ENCODE results near the gene SET.
"Not testable (repeated sequence)": the region's sequence is repeated elsewhere in the genome, so short reads cannot be mapped to it uniquely, and the experiment has no call there.

The SET gene

GRCh38 chr9:128687453-128687852, 1.6 kb upstream of the SET start:
- no peak for DNase-seq (ENCODE audit: low read depth)

- DNase-seq (ENCODE audit: low read depth) = peak; percentile 49
These were observed 312 bp downstream of the SET start for GRCh38 chr9:128689293-128689774.

GRCh38 chr9:128689820-128690683, 1.0 kb downstream of the SET start:
- peak; percentile 41 for DNase-seq (ENCODE audit: low read depth)

- DNase-seq (ENCODE audit: low read depth) = no peak
These were observed 1.6 kb downstream of the SET start for GRCh38 chr9:128690684-128691034.

- DNase-seq (ENCODE audit: low read depth) = not testable (repeated sequence)
These were observed 4.7 kb downstream of the SET start for GRCh38 chr9:128693738-128694137.

- no peak for DNase-seq (ENCODE audit: low read depth)
These were observed 5.3 kb downstream of the SET start for GRCh38 chr9:128694344-128694743.

- no peak for DNase-seq (ENCODE audit: low read depth)
These were observed 8.1 kb downstream of the SET start for GRCh38 chr9:128696923-128697707.

GRCh38 chr9:128699096-128699795, 10.2 kb downstream of the SET start:
- DNase-seq (ENCODE audit: low read depth) = not testable (repeated sequence)

- DNase-seq (ENCODE audit: low read depth) = no peak
These were observed 12.3 kb downstream of the SET start for GRCh38 chr9:128701227-128701854.

- DNase-seq (ENCODE audit: low read depth) = peak; percentile 84
These were observed 13.5 kb downstream of the SET start, which contains the start of gene PKN3 for GRCh38 chr9:128702445-128702948. PKN3 (plus strand) TSS chr9:128702503; CDS start chr9:128702916, 413 bp downstream.

GRCh38 chr9:128702949-128703615, 14.1 kb downstream of the SET start:
- DNase-seq (ENCODE audit: low read depth) = no peak

GRCh38 chr9:128703616-128704355, 14.8 kb downstream of the SET start:
- DNase-seq (ENCODE audit: low read depth) = no peak

GRCh38 chr9:128704356-128704670, 15.3 kb downstream of the SET start:
- no peak for DNase-seq (ENCODE audit: low read depth)

- no peak for DNase-seq (ENCODE audit: low read depth)
These were observed 16.3 kb downstream of the SET start for GRCh38 chr9:128705051-128705965.

- DNase-seq (ENCODE audit: low read depth) = no peak
These were observed 17.0 kb downstream of the SET start for GRCh38 chr9:128706045-128706444.

- DNase-seq (ENCODE audit: low read depth) = no peak
These were observed 17.8 kb downstream of the SET start for GRCh38 chr9:128706671-128707381.

- DNase-seq (ENCODE audit: low read depth) = no peak
These were observed 18.4 kb downstream of the SET start for GRCh38 chr9:128707446-128707845.

GRCh38 chr9:128712451-128713410, 23.7 kb downstream of the SET start:
- no peak for DNase-seq (ENCODE audit: low read depth)
